SK-N-SH (cell line): ENCODE results near the gene TACC2. TPM values are rescaled to one million over a fixed set of nuclear protein-coding genes. Genes with fewer than 3 reads are reported as not detected.
A peak's percentile ranks its signal among the peaks of the same experiment; 100 is the strongest.
"Not testable (repeated sequence)": the region's sequence is repeated elsewhere in the genome, so short reads cannot be mapped to it uniquely, and the experiment has no call there.

Experiments used
- CTCF ChIA-PET: fragments of 300-600, 350-600 bp; formaldehyde crosslinking; extraction: SDS; loops from one replicate; lab custom pipeline; 2021; lab: Yijun Ruan, JAX
- POLR2A ChIA-PET: fragments of 350-600 bp; sonication (Branson Sonifier 250); formaldehyde crosslinking; extraction: SDS; loops from one replicate; lab custom pipeline; 2020; ENCODE audit warnings: antibody characterized with exemption, inconsistent platforms; lab: Yijun Ruan, JAX
- DNase-seq: peaks from one replicate; pipeline ENCODE4 v3.0.0; 2012
- H2AFZ ChIP-seq: fragments of 200-600 bp; sonication (generic); 2 replicates; pipeline ENCODE4 v1.8.1; 2016; ENCODE audit warnings: antibody characterized with exemption, mild to moderate bottlenecking, low read depth
- H3F3A ChIP-seq: fragments of 200-600 bp; sonication (generic); replicated peaks from 2 replicates; pipeline ENCODE3; 2016; ENCODE audit warnings: antibody characterized with exemption, mild to moderate bottlenecking; ENCODE audit not compliant: insufficient read depth
- H3K27ac ChIP-seq, 2 experiments: fragments of 200-500 bp in 1 of 2; fragments of 200-600 bp in 1 of 2; sonication (Bioruptor generic) in 1 of 2; sonication (generic), shearing (Covaris generic) in 1 of 2; 2 replicates each; pipeline versions ENCODE4 v1.5.1 to v1.6.1; 2014 to 2016; ENCODE audit warnings: low read depth in 2 of 2, inconsistent platforms in 1 of 2, low read length in 1 of 2, mild to moderate bottlenecking in 1 of 2, mixed read lengths in 1 of 2
- H3K27me3 ChIP-seq: fragments of 200-600 bp; sonication (generic), shearing (Covaris generic); 2 replicates; pipeline ENCODE4 v1.6.1; 2016; ENCODE audit warnings: mixed run types; ENCODE audit not compliant: insufficient read depth
- H3K36me3 ChIP-seq, 2 experiments: fragments of 200-500 bp in 1 of 2; fragments of 200-600 bp in 1 of 2; sonication (Bioruptor generic) in 1 of 2; sonication (generic) in 1 of 2; replicated peaks in 1 of 2; 2 replicates each; pipeline versions ENCODE3 to v1.5.1; 2014 to 2016; ENCODE audit warnings: low read length in 1 of 2, mild to moderate bottlenecking in 1 of 2; ENCODE audit not compliant: insufficient read depth in 2 of 2, control insufficient read depth in 1 of 2
- H3K4me1 ChIP-seq, 2 experiments: fragments of 200-500 bp in 1 of 2; fragments of 200-600 bp in 1 of 2; sonication (Bioruptor generic) in 1 of 2; sonication (generic), shearing (Covaris generic) in 1 of 2; 2 replicates each; pipeline versions ENCODE4 v1.5.1 to v1.6.1; 2014 to 2016; ENCODE audit warnings: low read depth in 1 of 2, low read length in 1 of 2, mixed run types in 1 of 2; ENCODE audit not compliant: insufficient read depth in 2 of 2, control insufficient read depth in 1 of 2
- H3K4me2 ChIP-seq: fragments of 200-600 bp; sonication (generic), shearing (Covaris generic); 2 replicates; pipeline ENCODE4 v1.6.1; 2017; ENCODE audit warnings: mixed run types
- H3K4me3 ChIP-seq, 2 experiments: fragments of 200-500 bp in 1 of 2; fragments of 200-600 bp in 1 of 2; sonication (Bioruptor generic) in 1 of 2; sonication (generic), shearing (Covaris generic) in 1 of 2; 2 replicates each; pipeline versions ENCODE4 v1.5.1 to v1.8.1; 2014 to 2016; ENCODE audit warnings: low read depth in 2 of 2, inconsistent platforms in 1 of 2, low read length in 1 of 2, mild to moderate bottlenecking in 1 of 2, mixed read lengths in 1 of 2, moderate library complexity in 1 of 2
- H3K79me2 ChIP-seq: fragments of 200-600 bp; sonication (generic); 2 replicates; pipeline ENCODE4 v1.8.1; 2017; ENCODE audit warnings: mild to moderate bottlenecking; ENCODE audit not compliant: insufficient read depth
- H3K9ac ChIP-seq: fragments of 200-600 bp; sonication (generic); 2 replicates; pipeline ENCODE4 v1.6.1; 2017; ENCODE audit warnings: mixed run types
- H3K9me2 ChIP-seq: fragments of 200-600 bp; sonication (generic); 2 replicates; pipeline ENCODE4 v1.6.1; 2017; ENCODE audit warnings: mixed run types
- H3K9me3 ChIP-seq: fragments of 200-600 bp; sonication (generic); 2 replicates; pipeline ENCODE4 v1.6.1; 2017; ENCODE audit warnings: mixed run types, mild to moderate bottlenecking, moderate library complexity
- H4K20me1 ChIP-seq: fragments of 200-600 bp; sonication (generic); 2 replicates; pipeline ENCODE4 v1.6.1; 2017; ENCODE audit warnings: mild to moderate bottlenecking, mixed run types; ENCODE audit not compliant: insufficient read depth
- CHD2 ChIP-seq: fragments of 150-350 bp; IDR thresholded peaks from 2 replicates; pipeline ENCODE4 v1.6.1; 2018; ENCODE audit warnings: low read length; ENCODE audit not compliant: partially characterized antibody
- CTCF ChIP-seq: fragments of 200-600 bp; sonication (generic); IDR thresholded peaks from 2 replicates; pipeline ENCODE4 v1.6.1; 2017; ENCODE audit warnings: antibody characterized with exemption, mild to moderate bottlenecking, moderate library complexity
- EP300 ChIP-seq, 2 experiments: IDR thresholded peaks; 2 replicates each; pipeline versions ENCODE4 v1.4.0 to v1.6.1; 2012; ENCODE audit warnings: borderline replicate concordance in 1 of 2, low read depth in 1 of 2, low read length in 1 of 2
- FOXM1 ChIP-seq: IDR thresholded peaks from 2 replicates; pipeline ENCODE4 v1.4.0; 2012; ENCODE audit warnings: low read depth, mild to moderate bottlenecking
- GATA2 ChIP-seq: sonication (generic); formaldehyde crosslinking; IDR thresholded peaks from 2 replicates; pipeline ENCODE4 v1.5.0; 2020; ENCODE audit warnings: mild to moderate bottlenecking, missing genetic modification reagents
- IRF3 ChIP-seq: fragments of 150-350 bp; IDR thresholded peaks from 2 replicates; pipeline ENCODE4 v1.6.1; 2016; ENCODE audit warnings: mild to moderate bottlenecking, low read depth, low read length
- JUND ChIP-seq: IDR thresholded peaks from 2 replicates; pipeline ENCODE4 v1.4.0; 2012
- MEF2A ChIP-seq: IDR thresholded peaks from 2 replicates; pipeline ENCODE4 v1.4.0; 2012; ENCODE audit warnings: low read depth, borderline replicate concordance
- MXI1 ChIP-seq: IDR thresholded peaks from 2 replicates; pipeline ENCODE4 v1.6.1; 2012; ENCODE audit warnings: mild to moderate bottlenecking, low read depth, low read length, improper control_type of control experiment
- NFIC ChIP-seq: IDR thresholded peaks from 2 replicates; pipeline ENCODE4 v1.4.0; 2012; ENCODE audit warnings: borderline replicate concordance
- PBX3 ChIP-seq: IDR thresholded peaks from 2 replicates; pipeline ENCODE4; 2012
- RCOR1 ChIP-seq: fragments of 150-350 bp; IDR thresholded peaks from 2 replicates; pipeline ENCODE4 v1.6.1; 2017; ENCODE audit warnings: antibody characterized with exemption, low read length
- TCF12 ChIP-seq: IDR thresholded peaks from 2 replicates; pipeline ENCODE4 v1.4.0; 2012
- TEAD4 ChIP-seq: IDR thresholded peaks from 2 replicates; pipeline ENCODE4 v1.4.0; 2012; ENCODE audit warnings: mild to moderate bottlenecking, borderline replicate concordance; ENCODE audit not compliant: insufficient read depth
- USF1 ChIP-seq: IDR thresholded peaks from 2 replicates; pipeline ENCODE4 v1.4.0; 2012; ENCODE audit warnings: low read depth, borderline replicate concordance
- USF2 ChIP-seq: fragments of 150-350 bp; IDR thresholded peaks from 2 replicates; pipeline ENCODE4 v1.6.1; 2017; ENCODE audit warnings: antibody characterized with exemption, low read length, low read depth, borderline replicate concordance
- YY1 ChIP-seq: IDR thresholded peaks from 2 replicates; pipeline ENCODE4 v1.4.0; 2012; ENCODE audit warnings: low read depth, mild to moderate bottlenecking
- WGBS: methylation state at CpG from one replicate; pipeline ENCODE4 v1.1.6; 2017; ENCODE audit warnings: low lambda C conversion rate; 5-methylcytosine and 5-hydroxymethylcytosine counted together
- polyA plus RNA-seq, 3 experiments: library from polyadenylated mRNA; depleted of rRNA; stranded (reverse); fragments of >200 nt; gene quantifications; 2 replicates each; pipeline ENCODE4 v1.2.3, GENCODE V29; 2012

Gene TACC2
- polyA plus RNA-seq, 1 of the 3 experiments (the other 2 are of a cell fraction) = 8.8 TPM

- H2AFZ ChIP-seq, H3F3A ChIP-seq, H4K20me1 ChIP-seq, H3K9ac ChIP-seq, DNase-seq, H3K9me3 ChIP-seq, H3K9me2 ChIP-seq, CTCF ChIA-PET, H3K4me2 ChIP-seq, H3K79me2 ChIP-seq, H3K27me3 ChIP-seq, H3K4me3 ChIP-seq, H3K36me3 ChIP-seq, POLR2A ChIA-PET, H3K27ac ChIP-seq: not testable (repeated sequence)
- WGBS = 87% methylated on average over 13 of the region's 13 CpGs
- peaks cover 6 to 11% of the 10 kb centered on the region in 2 experiments; a peak in 2 of 4 replicates for H3K4me1 ChIP-seq
Measured at GRCh38 chr10:122108786-122109185, 119.8 kb downstream of the TACC2 start.

GRCh38 chr10:122112021-122112616 is 123.2 kb downstream of the TACC2 start:
- Histone ChIP-seq H3K9me3 (no peaks in the 10 kb centered on the region), H3K9ac (peak overlapping the region; percentile 99; the same call in 1 of the 2 replicates), H3K4me1 (peaks cover 6 to 31% of the 10 kb centered on the region in 2 experiments; a peak in 2 of 4 replicates), H2AFZ (peak overlapping the region; percentile 98; the same call in 1 of the 2 replicates), H3K4me3 (peak overlapping the region; percentile 81 to 82), H3K36me3 (no peaks in the 10 kb centered on the region), H3K4me2 (peak overlapping the region; percentile 99), H3K79me2 (peaks cover 35% of the 10 kb centered on the region), H3F3A (peaks cover 13% of the 10 kb centered on the region), H4K20me1 (no peaks in the 10 kb centered on the region), H3K27me3 (no peaks in the 10 kb centered on the region), H3K9me2 (no peaks in the 10 kb centered on the region), H3K27ac (peak overlapping the region; percentile 75 to 79)
- no peak for DNase-seq
- TF ChIP-seq PBX3 (no peak), USF1 (no peak), MXI1 (no peak), NFIC (no peak), EP300 (IDR thresholded peaks at IDR 0.05; ENCODE audit: borderline replicate concordance in 1 of 2, low read depth in 1 of 2, low read length in 1 of 2) (no peak), TCF12 (no peak), RCOR1 (no peak), JUND (no peak), GATA2 (CRISPR knock-in tag) (no peak), TEAD4 (no peak), CHD2 (no peak), IRF3 (no peak), USF2 (no peak), MEF2A (no peak), FOXM1 (no peak), CTCF (no peak), YY1 (no peak)
- ChIA-PET CTCF (interaction anchor here (0.6 to 3.2 kb wide), 22 partner anchors 8 to 211 kb away, joined by 3 to 21 read pairs (median 6); no protein-coding TSS in a partner anchor), POLR2A (interaction anchor here (0.7 to 2.0 kb wide), 4 partner anchors 14 to 138 kb away, joined by 3 to 25 read pairs (median 4); no protein-coding TSS in a partner anchor)
- 47% methylated on average over 12 of the region's 12 CpGs for WGBS
